ENCODE measurements around the gene TTC24. TPM values are rescaled to one million over a fixed set of nuclear protein-coding genes. Genes with fewer than 3 reads are reported as not detected.

Gene TTC24
- polyA plus RNA-seq, 1 of the 3 experiments (the other 2 are of a cell fraction): not detected

GRCh38 chr1:156538711-156539440 is 40.6 kb upstream of the TTC24 start:
- Histone ChIP-seq H3K36me3 (replicated peaks in 1 of 2; ENCODE audit: control insufficient read depth in 1 of 2, insufficient read depth in 2 of 2, low read length in 1 of 2) (peaks cover 12 to 55% of the 10 kb centered on the region in 2 experiments), H3K4me2 (no peak overlapping the region), H3K27ac (ENCODE audit: low read depth in 2 of 2, low read length in 1 of 2) (no peak overlapping the region), H2AFZ (ENCODE audit: low read depth) (no peak overlapping the region), H3K9me3 (no peaks in the 10 kb centered on the region), H4K20me1 (ENCODE audit: insufficient read depth) (no peaks in the 10 kb centered on the region), H3K9ac (no peak overlapping the region), H3K9me2 (no peaks in the 10 kb centered on the region), H3K4me1 (ENCODE audit: control insufficient read depth in 1 of 2, insufficient read depth in 2 of 2, low read depth in 1 of 2, low read length in 1 of 2) (no peaks in the 10 kb centered on the region), H3K79me2 (ENCODE audit: insufficient read depth) (no peaks in the 10 kb centered on the region), H3K4me3 (ENCODE audit: low read depth in 2 of 2, low read length in 1 of 2) (no peak overlapping the region), H3F3A (replicated peaks; ENCODE audit: insufficient read depth) (no peaks in the 10 kb centered on the region), H3K27me3 (ENCODE audit: insufficient read depth) (no peaks in the 10 kb centered on the region)
- TF ChIP-seq CTCF (IDR thresholded peaks at IDR 0.05): no peak
- no peak for TF ChIP-seq RFX5 (IDR thresholded peaks at IDR 0.05; ENCODE audit: low read length)
- TF ChIP-seq FOSL2 (IDR thresholded peaks at IDR 0.05; ENCODE audit: borderline replicate concordance, low read depth): no peak
- no peak for TF ChIP-seq JUND (IDR thresholded peaks at IDR 0.05)
- no peak for TF ChIP-seq RXRA (IDR thresholded peaks at IDR 0.05; ENCODE audit: borderline replicate concordance, low read depth)
- WGBS (ENCODE audit: low lambda C conversion rate): 93% methylated on average over 10 of the region's 10 CpGs
- POLR2A ChIA-PET: no interaction called here
- DNase-seq: no peak
- CTCF ChIA-PET: interaction anchor here (0.7 to 2.9 kb wide), 2 partner anchors 58 kb away, joined by 3 to 8 read pairs; no protein-coding TSS in a partner anchor

DNA sequence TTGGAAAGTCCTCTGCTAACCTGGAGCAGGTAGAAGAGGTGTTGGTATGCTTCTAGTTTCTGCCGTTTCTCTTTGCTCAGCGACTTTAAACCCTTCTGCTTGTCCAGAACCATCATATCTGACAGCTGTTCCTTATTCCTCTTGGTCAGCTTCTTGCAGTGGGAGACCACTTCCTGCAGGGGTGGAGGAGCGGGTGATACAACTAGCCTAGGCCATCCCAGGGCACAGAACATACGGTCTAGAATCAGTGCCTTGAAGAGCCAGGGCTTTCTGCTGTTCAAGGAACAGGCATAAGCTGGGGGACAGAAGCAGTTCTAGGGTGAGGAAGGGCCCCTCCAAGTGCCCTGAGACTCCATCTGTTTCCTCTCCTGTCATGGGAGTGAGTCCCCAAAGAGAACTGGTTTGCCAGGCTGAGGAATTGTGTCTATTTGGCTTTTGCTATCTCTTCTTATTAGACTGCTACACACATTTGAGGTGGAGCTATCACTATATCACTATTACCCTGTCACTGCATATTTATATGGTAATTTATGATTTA is 39.6 kb upstream of the TTC24 start:
- Histone ChIP-seq H3K9ac (no peak overlapping the region), H3K27me3 (ENCODE audit: insufficient read depth) (no peaks in the 10 kb centered on the region), H3K27ac (ENCODE audit: low read depth in 2 of 2, low read length in 1 of 2) (no peak overlapping the region), H3K4me3 (ENCODE audit: low read depth in 2 of 2, low read length in 1 of 2) (no peak overlapping the region), H4K20me1 (ENCODE audit: insufficient read depth) (no peaks in the 10 kb centered on the region), H3K36me3 (replicated peaks in 1 of 2; ENCODE audit: control insufficient read depth in 1 of 2, insufficient read depth in 2 of 2, low read length in 1 of 2) (peaks cover 12 to 54% of the 10 kb centered on the region in 2 experiments), H2AFZ (ENCODE audit: low read depth) (no peak overlapping the region), H3K9me2 (no peaks in the 10 kb centered on the region), H3K4me1 (ENCODE audit: control insufficient read depth in 1 of 2, insufficient read depth in 2 of 2, low read depth in 1 of 2, low read length in 1 of 2) (no peaks in the 10 kb centered on the region), H3F3A (replicated peaks; ENCODE audit: insufficient read depth) (no peaks in the 10 kb centered on the region), H3K4me2 (no peak overlapping the region), H3K79me2 (ENCODE audit: insufficient read depth) (no peaks in the 10 kb centered on the region), H3K9me3 (no peaks in the 10 kb centered on the region)
- ChIA-PET POLR2A (no interaction called here), CTCF (interaction anchor here (1.2 to 2.9 kb wide), 2 partner anchors 59 to 94 kb away, joined by 5 to 8 read pairs; no protein-coding TSS in a partner anchor)
- WGBS (ENCODE audit: low lambda C conversion rate): 96% methylated on average over 4 of the region's 4 CpGs
- TF ChIP-seq, protein P1, sequence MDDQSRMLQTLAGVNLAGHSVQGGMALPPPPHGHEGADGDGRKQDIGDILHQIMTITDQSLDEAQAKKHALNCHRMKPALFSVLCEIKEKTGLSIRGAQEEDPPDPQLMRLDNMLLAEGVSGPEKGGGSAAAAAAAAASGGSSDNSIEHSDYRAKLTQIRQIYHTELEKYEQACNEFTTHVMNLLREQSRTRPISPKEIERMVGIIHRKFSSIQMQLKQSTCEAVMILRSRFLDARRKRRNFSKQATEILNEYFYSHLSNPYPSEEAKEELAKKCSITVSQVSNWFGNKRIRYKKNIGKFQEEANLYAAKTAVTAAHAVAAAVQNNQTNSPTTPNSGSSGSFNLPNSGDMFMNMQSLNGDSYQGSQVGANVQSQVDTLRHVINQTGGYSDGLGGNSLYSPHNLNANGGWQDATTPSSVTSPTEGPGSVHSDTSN (IDR thresholded peaks at IDR 0.05): no peak
- TF ChIP-seq RAD21 (IDR thresholded peaks at IDR 0.05; ENCODE audit: low read length) (no peak), JUND (IDR thresholded peaks at IDR 0.05) (no peak), SIN3A (IDR thresholded peaks at IDR 0.05; ENCODE audit: borderline replicate concordance, low read depth, low read length) (no peak), EP300 (IDR thresholded peaks at IDR 0.05; ENCODE audit: borderline replicate concordance in 1 of 2, low read depth in 1 of 2, low read length in 1 of 2) (no peak), NRF1 (IDR thresholded peaks at IDR 0.05; ENCODE audit: low read depth, low read length) (no peak), MEF2A (IDR thresholded peaks at IDR 0.05; ENCODE audit: borderline replicate concordance, low read depth) (no peak), ELF1 (IDR thresholded peaks at IDR 0.05) (no peak), RFX5 (IDR thresholded peaks at IDR 0.05; ENCODE audit: low read length) (no peak), MXI1 (IDR thresholded peaks at IDR 0.05; ENCODE audit: low read depth, low read length) (no peak), FOSL2 (IDR thresholded peaks at IDR 0.05; ENCODE audit: borderline replicate concordance, low read depth) (no peak), CHD2 (IDR thresholded peaks at IDR 0.05; ENCODE audit: low read length, partially characterized antibody) (no peak), MAX (IDR thresholded peaks at IDR 0.05; ENCODE audit: low read depth) (no peak), FOXM1 (IDR thresholded peaks at IDR 0.05; ENCODE audit: low read depth) (no peak), TEAD4 (IDR thresholded peaks at IDR 0.05; ENCODE audit: borderline replicate concordance, insufficient read depth) (no peak), IRF3 (IDR thresholded peaks at IDR 0.05; ENCODE audit: low read depth, low read length) (no peak), GATA2 (CRISPR knock-in tag; IDR thresholded peaks at IDR 0.05) (no peak)
- DNase-seq: no peak

Data from SK-N-SH (cell line).